NCI-H2081 (cell line): ENCODE data around the gene HES1.
"Not testable (repeated sequence)": the region's sequence is repeated elsewhere in the genome, so short reads cannot be mapped to it uniquely, and the experiment has no call there.

Source experiments
- DNase-seq, 2 experiments: peaks; one replicate each; lab custom pipeline; 2025; lab: John Stamatoyannopoulos, UW

Gene HES1

GRCh38 chr3:194128202-194128918 is 7.6 kb upstream of the HES1 start:
- no peak for DNase-seq

DNA sequence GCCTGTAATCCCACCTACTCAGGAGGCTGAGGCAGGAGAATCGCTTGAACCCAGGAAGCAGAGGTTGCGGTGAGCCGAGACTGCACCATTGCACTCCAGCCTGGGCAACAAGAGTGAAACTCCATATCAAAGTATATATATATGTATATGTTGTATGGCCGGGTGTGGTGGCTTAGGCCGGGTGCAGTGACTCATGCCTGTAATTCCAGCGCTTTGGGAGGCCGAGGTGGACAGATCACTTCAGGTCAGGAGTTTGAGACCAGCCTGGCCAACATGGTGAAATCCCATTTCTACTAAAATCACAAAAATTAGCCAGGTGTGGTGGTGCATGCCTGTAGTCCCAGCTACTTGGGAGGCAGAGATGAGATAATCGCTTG is 7.0 kb upstream of the HES1 start:
- not testable (repeated sequence) for DNase-seq

GRCh38 chr3:194129581-194130133 is 6.3 kb upstream of the HES1 start:
- no peak for DNase-seq

GRCh38 chr3:194130188-194130587 is 5.8 kb upstream of the HES1 start:
- DNase-seq: no peak

DNA sequence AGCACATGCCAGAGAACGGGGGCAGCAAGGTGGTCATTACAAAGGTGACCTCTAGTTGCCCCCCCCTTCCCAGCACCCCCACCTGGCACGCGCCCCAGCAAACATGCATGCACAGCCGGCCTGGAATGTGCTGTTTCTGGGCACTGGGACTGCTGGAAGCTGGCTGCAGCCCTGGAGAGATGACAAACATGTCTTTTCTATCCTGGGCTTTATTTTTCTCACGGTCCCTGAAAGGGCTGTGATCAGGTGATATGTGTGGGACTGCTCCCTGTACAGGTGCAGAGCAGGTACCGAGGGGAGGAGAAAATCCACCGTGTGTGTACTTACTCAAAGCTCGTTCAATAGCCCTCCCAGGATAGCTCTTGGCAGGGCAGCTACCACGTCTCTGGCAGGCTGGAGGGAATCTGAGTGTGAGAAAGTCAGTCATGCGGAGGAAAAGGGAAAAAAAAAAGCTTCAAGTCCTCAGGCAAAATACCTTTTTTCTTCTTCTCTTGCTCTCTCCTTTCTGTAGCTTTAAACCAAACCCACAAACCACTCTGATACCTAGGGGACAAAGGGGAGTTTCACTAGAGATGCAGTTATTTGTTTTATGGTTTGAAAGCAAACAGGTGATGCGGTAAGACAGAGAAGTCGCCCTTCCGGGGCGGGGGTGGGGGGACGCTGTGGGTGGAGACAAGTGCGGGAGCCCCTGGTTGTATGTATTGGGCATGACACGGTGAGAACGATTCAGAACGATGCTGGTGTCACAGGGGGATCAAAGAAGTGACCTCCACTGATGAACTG is 5.0 kb upstream of the HES1 start:
- peak; percentile 74 to 92 for DNase-seq

GRCh38 chr3:194132465-194133286 is 3.3 kb upstream of the HES1 start:
- no peak for DNase-seq

- DNase-seq: peak; percentile 57 to 69
Measured at GRCh38 chr3:194133661-194134230, 2.2 kb upstream of the HES1 start.

DNA sequence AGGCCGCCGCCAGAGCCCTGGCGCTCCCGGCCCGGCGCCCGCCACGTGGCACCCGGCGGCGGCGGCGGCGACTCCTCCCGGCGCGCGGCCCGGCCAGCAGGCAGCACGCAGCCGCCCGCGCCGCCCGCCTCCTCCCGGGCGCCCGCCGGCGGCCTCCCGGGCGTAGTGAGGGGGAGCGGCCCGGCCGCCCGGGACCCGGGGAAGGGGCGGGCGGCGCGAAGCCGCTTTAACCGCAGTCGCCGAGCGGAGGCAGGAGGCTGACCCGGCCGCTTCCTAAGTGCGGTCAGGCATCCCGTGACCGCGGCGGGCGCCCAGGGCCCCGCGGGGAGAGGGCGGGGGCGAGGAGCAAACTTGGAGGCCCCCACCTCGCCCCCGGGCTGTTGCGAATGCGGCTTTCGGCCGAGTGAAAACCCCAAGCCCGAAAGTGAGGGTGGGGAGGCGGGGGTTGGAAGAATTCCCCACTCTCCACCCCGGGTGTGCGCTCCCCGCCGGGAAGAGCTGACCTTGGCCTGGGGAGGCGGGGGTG is 1.7 kb upstream of the HES1 start:
- peak; percentile 84 for DNase-seq

GRCh38 chr3:194134757-194135515 is 1.0 kb upstream of the HES1 start:
- DNase-seq: peak; percentile 99

GRCh38 chr3:194135516-194135805 is 487 bp upstream of the HES1 start:
- DNase-seq: no peak

- DNase-seq: no peak
Measured at GRCh38 chr3:194136519-194137007, 615 bp downstream of the HES1 start.

DNA sequence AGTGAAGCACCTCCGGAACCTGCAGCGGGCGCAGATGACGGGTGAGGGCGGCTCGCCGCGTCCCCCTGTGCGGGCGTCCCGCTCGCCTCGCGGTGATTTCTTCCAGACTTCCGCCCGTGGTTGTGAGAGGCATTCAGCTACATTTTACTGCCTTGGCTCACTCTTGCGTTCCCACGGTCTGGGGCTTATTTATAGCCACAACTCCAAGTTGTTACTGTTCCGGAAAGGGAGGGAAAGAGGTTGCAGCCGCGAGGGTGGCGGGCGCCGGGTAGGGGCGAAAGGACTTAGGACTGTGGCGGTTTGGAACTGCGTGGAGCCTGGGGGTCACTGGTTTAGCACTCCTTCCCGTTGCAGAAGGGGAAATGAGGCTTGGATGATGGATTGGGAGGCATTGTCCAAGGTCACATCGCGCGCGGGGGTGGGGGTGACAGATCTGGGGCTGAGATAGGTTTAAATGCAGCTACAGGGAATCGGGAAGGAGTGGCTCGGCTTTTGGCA is 1.1 kb downstream of the HES1 start:
- DNase-seq: peak in 1 of 2 experiments; percentile 76

DNA sequence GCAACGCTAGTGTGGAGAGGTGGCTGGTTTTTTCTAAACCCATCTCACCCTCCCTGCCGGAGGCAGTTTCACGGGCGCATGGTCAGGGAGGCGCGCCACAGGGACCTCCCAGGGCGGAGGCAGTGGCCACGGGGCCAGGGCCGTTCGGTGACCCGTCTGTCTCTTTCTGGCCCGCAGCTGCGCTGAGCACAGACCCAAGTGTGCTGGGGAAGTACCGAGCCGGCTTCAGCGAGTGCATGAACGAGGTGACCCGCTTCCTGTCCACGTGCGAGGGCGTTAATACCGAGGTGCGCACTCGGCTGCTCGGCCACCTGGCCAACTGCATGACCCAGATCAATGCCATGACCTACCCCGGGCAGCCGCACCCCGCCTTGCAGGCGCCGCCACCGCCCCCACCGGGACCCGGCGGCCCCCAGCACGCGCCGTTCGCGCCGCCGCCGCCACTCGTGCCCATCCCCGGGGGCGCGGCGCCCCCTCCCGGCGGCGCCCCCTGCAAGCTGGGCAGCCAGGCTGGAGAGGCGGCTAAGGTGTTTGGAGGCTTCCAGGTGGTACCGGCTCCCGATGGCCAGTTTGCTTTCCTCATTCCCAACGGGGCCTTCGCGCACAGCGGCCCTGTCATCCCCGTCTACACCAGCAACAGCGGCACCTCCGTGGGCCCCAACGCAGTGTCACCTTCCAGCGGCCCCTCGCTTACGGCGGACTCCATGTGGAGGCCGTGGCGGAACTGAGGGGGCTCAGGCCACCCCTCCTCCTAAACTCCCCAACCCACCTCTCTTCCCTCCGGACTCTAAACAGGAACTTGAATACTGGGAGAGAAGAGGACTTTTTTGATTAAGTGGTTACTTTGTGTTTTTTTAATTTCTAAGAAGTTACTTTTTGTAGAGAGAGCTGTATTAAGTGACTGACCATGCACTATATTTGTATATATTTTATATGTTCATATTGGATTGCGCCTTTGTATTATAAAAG is 1.8 kb downstream of the HES1 start:
- peak; percentile 64 to 84 for DNase-seq

DNA sequence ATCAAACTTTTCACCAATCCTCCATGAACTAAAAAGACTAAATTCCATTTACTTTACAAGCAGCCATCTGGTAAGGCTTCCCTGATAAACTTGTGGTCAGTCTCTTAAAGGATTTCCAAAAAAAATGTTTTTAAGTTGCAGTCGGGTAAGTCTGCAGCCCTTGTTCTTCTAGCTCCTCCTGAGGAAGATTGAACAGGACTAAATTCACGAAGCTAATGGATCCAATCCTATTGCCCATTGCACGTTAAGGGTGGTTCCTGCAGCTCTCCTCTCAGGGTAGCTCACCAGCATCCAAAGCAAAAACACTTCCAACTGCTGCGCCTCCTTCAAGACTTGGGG is 2.8 kb downstream of the HES1 start:
- no peak for DNase-seq

GRCh38 chr3:194139071-194139813 is 3.3 kb downstream of the HES1 start:
- DNase-seq: peak in 1 of 2 experiments; percentile 47

DNA sequence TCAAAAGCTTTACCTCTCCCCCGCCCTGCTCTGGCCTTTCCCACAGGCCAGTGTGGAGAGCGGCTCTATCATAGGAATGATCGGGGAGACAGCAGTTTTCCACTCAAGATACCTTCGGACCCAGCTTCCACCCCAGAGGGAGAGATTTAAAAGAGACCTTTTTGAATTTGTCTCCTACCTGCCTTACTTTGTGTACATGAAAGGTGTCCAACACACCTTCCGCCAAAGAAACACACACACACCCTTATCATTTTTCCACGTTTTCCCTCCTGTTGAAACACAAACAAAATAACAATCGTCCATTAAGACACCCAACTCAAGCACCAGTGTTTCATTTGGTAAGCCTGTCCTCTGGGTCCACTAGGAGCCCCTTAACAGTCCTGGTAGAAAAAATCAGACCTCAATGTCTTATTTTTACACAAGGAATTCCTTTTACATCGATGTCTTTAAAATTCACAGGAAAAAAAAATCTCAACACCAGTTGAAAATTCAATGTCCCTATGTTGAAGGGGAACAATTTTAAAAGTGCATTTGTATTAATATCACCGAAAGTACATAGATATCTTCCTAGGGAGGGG is 4.0 kb downstream of the HES1 start:
- DNase-seq: no peak

DNA sequence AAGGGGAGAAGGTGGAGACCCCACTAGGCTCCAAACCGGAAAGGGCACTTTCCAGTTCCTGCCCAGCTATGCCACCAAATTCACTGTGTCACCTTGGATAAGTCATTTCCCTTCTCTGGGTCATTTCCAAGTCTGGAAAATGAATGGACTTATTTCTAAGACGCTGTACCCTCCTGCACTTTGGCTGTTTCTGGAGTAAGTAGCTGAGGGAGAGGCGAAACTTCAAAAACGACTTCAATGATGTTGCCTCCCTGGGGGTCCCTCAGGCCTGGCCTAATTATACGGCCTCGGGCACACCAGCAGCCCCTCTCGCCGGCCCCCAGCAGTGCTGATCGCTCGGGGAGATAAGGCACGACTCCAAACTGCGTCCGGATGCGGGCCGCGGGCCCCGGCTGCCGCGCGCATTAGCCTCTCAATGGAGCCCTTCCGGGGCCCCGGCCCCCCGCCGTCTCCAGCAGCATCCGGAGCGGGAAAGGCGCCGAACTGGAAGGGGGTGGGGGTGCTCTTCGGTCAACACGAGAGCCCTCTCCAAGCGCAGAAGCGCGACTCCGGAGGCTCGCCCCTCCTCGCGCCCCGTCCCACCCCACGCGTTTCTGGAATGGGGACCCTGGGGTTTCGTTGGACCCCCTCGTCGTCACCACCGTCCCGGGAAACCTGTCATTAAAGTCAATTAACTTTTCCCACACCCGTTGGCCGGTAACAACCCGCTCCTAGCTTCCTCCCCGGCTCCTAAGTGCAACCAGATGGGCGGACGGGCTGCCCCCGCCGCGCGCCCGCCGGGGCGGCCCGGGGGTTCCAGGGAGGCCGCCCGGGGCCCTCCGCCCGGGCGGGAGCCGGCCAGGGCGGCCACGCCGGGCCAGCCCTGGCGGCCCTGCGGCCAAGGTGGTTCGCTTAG is 4.8 kb downstream of the HES1 start:
- DNase-seq: peak; percentile 92 to 93
